GM18507 (cell line): Measurements from ENCODE around the gene RAB24.
"Not testable (repeated sequence)": the region's sequence is repeated elsewhere in the genome, so short reads cannot be mapped to it uniquely, and the experiment has no call there.

ENCODE experiments used
- DNase-seq: peaks from one replicate; pipeline ENCODE4 v3.0.0; 2011; ENCODE audit warnings: low read depth; ENCODE audit not compliant: insufficient read length; ENCODE audit errors: extremely low spot score
- FAIRE-seq: peaks from 2 replicates; lab custom pipeline; 2011; peaks lifted over from hg19 to GRCh38; lab: Jason Lieb, UNC

RAB24 gene

DNA sequence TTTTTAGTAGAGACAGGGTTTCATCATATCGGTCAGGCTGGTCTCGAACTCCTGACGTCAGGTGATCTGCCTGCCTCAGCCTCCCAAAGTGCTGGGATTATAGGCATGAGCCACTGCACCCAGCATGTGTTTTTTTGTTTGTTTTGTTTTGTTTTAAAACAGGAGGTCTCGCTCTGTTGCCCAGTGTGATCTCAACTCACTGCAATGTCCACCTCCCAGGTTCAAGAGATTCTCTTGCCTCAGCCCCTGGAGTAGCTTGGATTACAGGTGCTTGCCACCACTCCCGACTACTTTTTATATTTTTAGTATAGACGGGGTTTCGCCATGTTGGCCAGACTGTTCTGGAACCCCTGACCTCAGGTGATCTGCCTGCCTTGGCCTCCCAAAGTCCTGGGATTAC, 44.8 kb downstream of the RAB24 start:
- not testable (repeated sequence) for DNase-seq, FAIRE-seq

DNA sequence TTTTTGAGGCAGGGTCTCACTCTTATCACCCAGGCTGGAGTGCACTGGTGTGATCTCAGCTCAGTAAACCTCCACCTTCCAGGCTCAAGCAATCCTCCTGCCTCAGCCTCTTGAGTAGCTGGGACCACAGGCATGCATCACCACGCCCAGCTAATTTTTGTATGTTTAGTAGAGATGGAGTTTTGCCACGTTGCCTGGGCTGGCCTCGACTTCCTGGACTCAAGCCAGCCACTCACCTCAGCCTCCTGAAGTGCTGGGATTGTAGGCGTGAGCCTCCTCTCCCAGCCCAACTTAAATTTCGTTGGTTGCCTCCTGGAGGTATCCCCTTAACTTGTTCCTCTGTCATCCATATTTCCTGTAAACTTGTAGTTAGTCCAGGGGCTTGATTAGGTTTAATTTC, 47.2 kb downstream of the RAB24 start:
- FAIRE-seq = no peak
- DNase-seq = no peak

GRCh38 chr5:177253252-177253651, 50.3 kb downstream of the RAB24 start:
- DNase-seq (no peak), FAIRE-seq (peak; percentile 24)
